Smooth muscle cell of the coronary artery (primary cell): Measurements from ENCODE around the gene OR8H2. TPM values are rescaled to one million over a fixed set of nuclear protein-coding genes. Genes with fewer than 3 reads are reported as not detected.

Experiments used
- total RNA-seq: library from RNA; depleted of rRNA; stranded (reverse); fragments of >200 nt; gene quantifications from 2 replicates; pipeline ENCODE4 v1.2.3, GENCODE V29; 2014; ENCODE audit warnings: low replicate concordance

OR8H2 gene
- not detected in 2 replicates for total RNA-seq

GRCh38 chr11:56103210-56103737 is at the start of gene OR8H2:
TSS of gene OR8H2 (plus strand) at chr11:56103687. CDS start at chr11:56105043, 1,356 bp downstream.

GRCh38 chr11:56093008-56093407 is 10.5 kb upstream of the OR8H2 start, which contains the start of gene OR8I2:
TSS of gene OR8I2 (plus strand) at chr11:56093308. CDS start at chr11:56093308, 0 bp downstream.

GRCh38 chr11:56122073-56122472 is 18.6 kb downstream of the OR8H2 start, which contains the start of gene OR8H3:
TSS of gene OR8H3 (plus strand) at chr11:56122373. CDS start at chr11:56122373, 0 bp downstream.

GRCh38 chr11:56140151-56140661 is 36.7 kb downstream of the OR8H2 start, which contains the start of gene OR8J3:
TSS of gene OR8J3 (minus strand) at chr11:56140201. CDS start at chr11:56137718, 2,483 bp downstream.

Other genes starting within 250 kb of the OR8H2 start
- gene TRIM51, start 220.4 kb upstream of the OR8H2 start, total RNA-seq, result not detected in 2 replicates
- gene OR5W2, start 189.1 kb upstream of the OR8H2 start, total RNA-seq, result not detected in 2 replicates
- gene OR5I1, start 167.3 kb upstream of the OR8H2 start, total RNA-seq, result not detected in 2 replicates
- not detected in 2 replicates for gene OR10AG1, start 133.7 kb upstream of the OR8H2 start, total RNA-seq
- not detected in 2 replicates for gene OR5F1, start 109.1 kb upstream of the OR8H2 start, total RNA-seq
- gene OR5AS1, start 76.0 kb upstream of the OR8H2 start, total RNA-seq, result not detected in 2 replicates
- gene OR8I2, start 10.4 kb upstream of the OR8H2 start, total RNA-seq, result not detected in 2 replicates
- gene OR8H3, start 18.7 kb downstream of the OR8H2 start, total RNA-seq, result not detected in 2 replicates
- gene OR8J3, start 36.5 kb downstream of the OR8H2 start, total RNA-seq, result not detected in 2 replicates
- gene OR8K5, start 56.6 kb downstream of the OR8H2 start, total RNA-seq, result not detected in 2 replicates
- gene OR5J2, start 72.9 kb downstream of the OR8H2 start, total RNA-seq, result not detected in 2 replicates
- not detected in 2 replicates for gene OR5T2, start 130.6 kb downstream of the OR8H2 start, total RNA-seq
- not detected in 2 replicates for gene OR5T3, start 148.6 kb downstream of the OR8H2 start, total RNA-seq
- gene OR5T1, start 170.5 kb downstream of the OR8H2 start, total RNA-seq, result not detected in 2 replicates
- gene OR8H1, start 188.6 kb downstream of the OR8H2 start, total RNA-seq, result not detected in 2 replicates
- not detected in 2 replicates for gene OR8K3, start 211.5 kb downstream of the OR8H2 start, total RNA-seq
- not detected in 2 replicates for gene OR8K1, start 242.4 kb downstream of the OR8H2 start, total RNA-seq